Hematopoietic multipotent progenitor cell treated with erythropoietin and hydrocortisone succinate and interleukin-3 and kit ligand, for 17 days (in vitro differentiated cells): Measurements from ENCODE around the gene CHST4.
"Not testable (repeated sequence)": the region's sequence is repeated elsewhere in the genome, so short reads cannot be mapped to it uniquely, and the experiment has no call there.

Source experiments
- DNase-seq: peaks from one replicate; pipeline ENCODE4 v3.0.0-alpha.2; 2015; ENCODE audit warnings: low spot score

CHST4 gene

GRCh38 chr16:71570144-71570543, 43.9 kb downstream of the CHST4 start:
- DNase-seq: no peak

GRCh38 chr16:71572497-71573116, 46.4 kb downstream of the CHST4 start:
- no peak for DNase-seq

- DNase-seq: no peak
Observed at GRCh38 chr16:71573387-71574094, 47.3 kb downstream of the CHST4 start.

DNA sequence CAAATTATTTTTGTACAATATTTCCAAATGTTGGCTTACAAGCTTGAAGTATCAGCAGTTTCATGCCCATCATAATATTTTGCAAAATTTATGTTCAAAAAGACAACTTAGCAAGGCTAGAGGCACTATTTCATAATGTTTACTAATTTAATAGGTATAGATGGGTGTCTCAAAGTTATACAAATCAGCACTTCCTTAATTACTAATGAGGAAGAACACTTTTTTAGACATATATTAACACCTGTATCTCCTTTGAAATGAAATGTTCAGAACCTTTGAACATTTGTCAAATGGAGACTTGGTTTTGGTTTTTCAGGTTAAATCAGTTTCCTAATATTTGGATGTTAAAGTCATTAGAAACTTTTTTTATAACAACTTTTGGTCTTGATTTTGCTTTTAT, 48.5 kb downstream of the CHST4 start:
- no peak for DNase-seq

DNA sequence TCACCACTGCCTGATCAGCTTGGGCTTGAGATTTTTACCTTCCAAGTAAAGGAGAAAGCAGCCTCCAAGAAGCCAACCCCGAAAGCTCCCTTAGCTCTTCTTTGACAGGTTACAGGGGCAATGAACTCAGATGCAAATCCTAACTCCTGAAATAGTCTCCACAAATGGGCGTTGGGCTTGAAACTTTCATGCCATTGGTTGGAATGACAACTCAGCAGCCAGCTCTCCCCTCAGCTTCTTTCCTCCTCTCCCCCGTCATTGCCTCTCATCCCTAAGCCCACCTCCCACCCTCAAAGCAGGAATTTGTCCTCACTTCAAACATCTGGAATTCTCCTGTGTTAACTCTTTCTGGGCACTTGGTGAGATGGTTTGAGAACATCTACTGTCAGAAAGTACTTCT, 50.7 kb downstream of the CHST4 start, which contains the start of gene TAT:
Gene TAT, minus strand, starts transcription at position 122 of the 400 bp plus-strand sequence. CDS start 677 bp downstream, outside the sequence.
- DNase-seq: no peak

DNA sequence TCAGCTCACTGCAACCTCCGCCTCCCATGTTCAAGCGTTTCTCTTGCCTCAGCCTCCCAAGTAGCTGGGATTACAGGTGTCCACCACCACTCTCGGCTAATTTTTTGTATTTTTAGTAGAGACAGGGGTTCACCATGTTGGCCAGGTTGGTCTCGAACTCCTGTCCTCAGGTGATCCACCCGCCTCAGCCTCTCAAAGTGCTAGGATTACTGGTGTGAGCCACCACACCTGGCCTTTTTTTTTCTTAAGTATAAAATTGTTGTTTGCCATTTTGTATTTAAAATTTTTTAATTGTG, 56.3 kb downstream of the CHST4 start:
- DNase-seq: not testable (repeated sequence)

GRCh38 chr16:71584543-71585317, 58.5 kb downstream of the CHST4 start:
- no peak for DNase-seq

GRCh38 chr16:71585318-71585703, 59.1 kb downstream of the CHST4 start:
- DNase-seq: no peak
